ENCODE data around the gene VAV3.

Gene VAV3

DNA sequence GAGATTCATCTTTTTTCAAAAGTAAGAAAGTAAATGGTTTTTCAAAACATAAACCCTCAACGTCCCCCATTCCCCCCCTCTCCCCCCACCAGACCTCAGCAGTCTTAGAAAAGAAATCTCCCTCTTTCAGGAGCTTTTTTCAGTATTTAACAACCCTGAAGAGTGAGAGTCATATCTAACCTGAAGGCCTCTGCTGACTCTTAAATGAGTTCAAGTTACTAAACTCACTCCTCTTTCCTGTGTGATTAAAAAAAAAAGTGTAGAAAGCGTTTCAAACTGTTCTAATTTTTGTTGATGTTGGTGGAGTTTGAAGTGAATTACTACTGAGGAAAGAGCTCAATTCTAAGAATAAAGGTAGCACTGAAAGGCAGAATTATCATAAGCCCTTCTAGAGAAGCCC, 93.7 kb downstream of the VAV3 start:
- Histone ChIP-seq H3K27me3 (ENCODE audit: control insufficient read depth, low read length) (no peaks in the 10 kb centered on the region), H3K9me2 (replicated peaks; ENCODE audit: control insufficient read depth, low read length) (no peaks in the 10 kb centered on the region), H3K4me2 (ENCODE audit: low read length) (no peak overlapping the region), H3F3A (ENCODE audit: control insufficient read depth, insufficient read depth) (no peaks in the 10 kb centered on the region), H3K4me1 (ENCODE audit: control insufficient read depth, low read length) (peaks cover 37% of the 10 kb centered on the region), H3K36me3 (ENCODE audit: control insufficient read depth, low read length) (no peaks in the 10 kb centered on the region), H4K20me1 (ENCODE audit: control insufficient read depth, insufficient read depth, low read depth, low read length) (no peaks in the 10 kb centered on the region), H3K79me2 (ENCODE audit: control insufficient read depth, low read length) (no peaks in the 10 kb centered on the region), H3K27ac (ENCODE audit: low read depth, low read length) (no peak overlapping the region), H3K9me3 (ENCODE audit: control insufficient read depth, insufficient read depth, low read length) (no peaks in the 10 kb centered on the region), H3K4me3 (ENCODE audit: low read length) (no peak overlapping the region)
- TF ChIP-seq, protein P1, sequence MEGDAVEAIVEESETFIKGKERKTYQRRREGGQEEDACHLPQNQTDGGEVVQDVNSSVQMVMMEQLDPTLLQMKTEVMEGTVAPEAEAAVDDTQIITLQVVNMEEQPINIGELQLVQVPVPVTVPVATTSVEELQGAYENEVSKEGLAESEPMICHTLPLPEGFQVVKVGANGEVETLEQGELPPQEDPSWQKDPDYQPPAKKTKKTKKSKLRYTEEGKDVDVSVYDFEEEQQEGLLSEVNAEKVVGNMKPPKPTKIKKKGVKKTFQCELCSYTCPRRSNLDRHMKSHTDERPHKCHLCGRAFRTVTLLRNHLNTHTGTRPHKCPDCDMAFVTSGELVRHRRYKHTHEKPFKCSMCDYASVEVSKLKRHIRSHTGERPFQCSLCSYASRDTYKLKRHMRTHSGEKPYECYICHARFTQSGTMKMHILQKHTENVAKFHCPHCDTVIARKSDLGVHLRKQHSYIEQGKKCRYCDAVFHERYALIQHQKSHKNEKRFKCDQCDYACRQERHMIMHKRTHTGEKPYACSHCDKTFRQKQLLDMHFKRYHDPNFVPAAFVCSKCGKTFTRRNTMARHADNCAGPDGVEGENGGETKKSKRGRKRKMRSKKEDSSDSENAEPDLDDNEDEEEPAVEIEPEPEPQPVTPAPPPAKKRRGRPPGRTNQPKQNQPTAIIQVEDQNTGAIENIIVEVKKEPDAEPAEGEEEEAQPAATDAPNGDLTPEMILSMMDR (IDR thresholded peaks at IDR 0.05; ENCODE audit: low read depth, low read length, poor library complexity, severe bottlenecking), result no peak
- no peak for TF ChIP-seq EZH2phosphoT487 (IDR thresholded peaks at IDR 0.05; ENCODE audit: borderline replicate concordance, low read length)

DNA sequence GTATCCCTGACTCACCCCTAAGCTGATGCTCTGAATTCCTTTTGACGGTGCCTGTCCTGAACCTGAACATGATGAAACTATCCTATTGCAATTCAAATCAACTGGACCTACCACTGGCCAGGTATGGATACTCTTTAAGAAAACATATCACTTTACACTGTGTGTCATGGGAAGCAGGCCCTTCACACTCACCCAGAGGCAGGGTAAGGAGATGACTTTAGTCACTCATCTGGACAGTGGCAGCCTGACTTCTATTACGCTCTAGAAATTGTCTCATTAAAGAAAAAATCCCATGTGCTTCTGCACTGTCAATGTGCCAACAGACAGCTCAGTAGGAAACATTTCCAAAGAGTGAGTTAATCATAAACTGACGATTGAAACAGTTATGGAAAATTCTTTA, 94.3 kb downstream of the VAV3 start:
- Histone ChIP-seq H3F3A (ENCODE audit: control insufficient read depth, insufficient read depth) (no peaks in the 10 kb centered on the region), H3K27ac (ENCODE audit: low read depth, low read length) (no peak overlapping the region), H3K79me2 (ENCODE audit: control insufficient read depth, low read length) (no peaks in the 10 kb centered on the region), H3K4me1 (ENCODE audit: control insufficient read depth, low read length) (peaks cover 34% of the 10 kb centered on the region), H4K20me1 (ENCODE audit: control insufficient read depth, insufficient read depth, low read depth, low read length) (no peaks in the 10 kb centered on the region), H3K9me2 (replicated peaks; ENCODE audit: control insufficient read depth, low read length) (no peaks in the 10 kb centered on the region), H3K27me3 (ENCODE audit: control insufficient read depth, low read length) (no peaks in the 10 kb centered on the region), H3K4me3 (ENCODE audit: low read length) (no peak overlapping the region), H3K36me3 (ENCODE audit: control insufficient read depth, low read length) (no peaks in the 10 kb centered on the region), H3K9me3 (ENCODE audit: control insufficient read depth, insufficient read depth, low read length) (no peaks in the 10 kb centered on the region), H3K4me2 (ENCODE audit: low read length) (no peak overlapping the region)
- TF ChIP-seq, protein P1 (IDR thresholded peaks at IDR 0.05; ENCODE audit: low read depth, low read length, poor library complexity, severe bottlenecking), result no peak
- TF ChIP-seq EZH2phosphoT487 (IDR thresholded peaks at IDR 0.05; ENCODE audit: borderline replicate concordance, low read length), result no peak

DNA sequence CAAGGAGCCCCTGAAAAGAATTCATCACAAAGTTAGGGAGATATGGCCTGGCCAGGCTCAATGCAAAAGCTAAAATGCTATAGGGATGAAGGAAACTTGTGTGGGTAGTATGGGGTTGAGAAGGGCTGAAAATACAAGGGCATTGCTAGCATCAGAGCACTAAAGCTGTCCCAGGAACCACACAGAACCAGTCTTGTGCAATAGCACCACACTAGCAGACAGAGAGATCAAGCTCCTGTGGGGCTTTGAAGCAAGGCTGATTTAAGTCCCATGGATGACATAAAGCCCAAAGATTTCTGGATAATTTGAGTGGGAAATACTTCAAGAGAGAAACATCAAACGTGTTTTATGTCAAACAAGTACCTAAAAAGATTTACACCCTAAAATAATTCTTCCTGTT, 97.1 kb downstream of the VAV3 start:
- no peak overlapping the region for H3K4me3 ChIP-seq (ENCODE audit: low read length)
- H3K4me1 ChIP-seq (ENCODE audit: control insufficient read depth, low read length), result peaks cover 37% of the 10 kb centered on the region
- H4K20me1 ChIP-seq (ENCODE audit: control insufficient read depth, insufficient read depth, low read depth, low read length), result no peaks in the 10 kb centered on the region
- H3K9me3 ChIP-seq (ENCODE audit: control insufficient read depth, insufficient read depth, low read length), result no peaks in the 10 kb centered on the region
- H3F3A ChIP-seq (ENCODE audit: control insufficient read depth, insufficient read depth), result no peaks in the 10 kb centered on the region
- H3K27me3 ChIP-seq (ENCODE audit: control insufficient read depth, low read length), result no peaks in the 10 kb centered on the region
- TF ChIP-seq, protein P1 (IDR thresholded peaks at IDR 0.05; ENCODE audit: low read depth, low read length, poor library complexity, severe bottlenecking), result no peak
- no peak for TF ChIP-seq EZH2phosphoT487 (IDR thresholded peaks at IDR 0.05; ENCODE audit: borderline replicate concordance, low read length)
- H3K9me2 ChIP-seq (replicated peaks; ENCODE audit: control insufficient read depth, low read length), result no peaks in the 10 kb centered on the region
- no peaks in the 10 kb centered on the region for H3K36me3 ChIP-seq (ENCODE audit: control insufficient read depth, low read length)
- H3K4me2 ChIP-seq (ENCODE audit: low read length), result no peak overlapping the region
- H3K79me2 ChIP-seq (ENCODE audit: control insufficient read depth, low read length), result no peaks in the 10 kb centered on the region
- no peak overlapping the region for H3K27ac ChIP-seq (ENCODE audit: low read depth, low read length)

DNA sequence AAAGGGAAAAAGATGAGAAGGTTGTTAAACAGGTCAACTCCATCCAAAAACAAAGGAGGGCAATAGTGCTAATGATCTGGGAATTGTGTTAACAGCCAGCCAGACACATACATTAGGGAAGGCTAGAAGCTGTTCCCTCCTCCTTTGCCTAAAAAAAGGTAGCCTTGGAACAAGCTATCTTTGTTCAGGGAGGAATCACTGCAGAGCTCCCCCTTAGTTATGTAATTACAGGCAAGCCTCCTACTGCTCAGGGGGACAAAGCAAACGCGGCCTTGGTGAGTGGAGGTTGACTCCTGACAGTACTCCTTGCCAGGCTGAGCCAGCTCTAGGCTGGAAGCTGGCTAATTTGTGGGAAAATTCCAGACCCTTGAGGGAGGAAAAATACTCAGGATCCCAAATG, 97.6 kb downstream of the VAV3 start:
- Histone ChIP-seq H3K4me1 (ENCODE audit: control insufficient read depth, low read length) (peaks cover 37% of the 10 kb centered on the region), H3K27me3 (ENCODE audit: control insufficient read depth, low read length) (no peaks in the 10 kb centered on the region), H4K20me1 (ENCODE audit: control insufficient read depth, insufficient read depth, low read depth, low read length) (no peaks in the 10 kb centered on the region), H3K9me3 (ENCODE audit: control insufficient read depth, insufficient read depth, low read length) (no peaks in the 10 kb centered on the region), H3F3A (ENCODE audit: control insufficient read depth, insufficient read depth) (no peaks in the 10 kb centered on the region), H3K79me2 (ENCODE audit: control insufficient read depth, low read length) (no peaks in the 10 kb centered on the region), H3K27ac (ENCODE audit: low read depth, low read length) (no peak overlapping the region), H3K36me3 (ENCODE audit: control insufficient read depth, low read length) (no peaks in the 10 kb centered on the region), H3K9me2 (replicated peaks; ENCODE audit: control insufficient read depth, low read length) (no peaks in the 10 kb centered on the region), H3K4me2 (ENCODE audit: low read length) (no peak overlapping the region), H3K4me3 (ENCODE audit: low read length) (no peak overlapping the region)
- no peak for TF ChIP-seq EZH2phosphoT487 (IDR thresholded peaks at IDR 0.05; ENCODE audit: borderline replicate concordance, low read length)
- TF ChIP-seq, protein P1 (IDR thresholded peaks at IDR 0.05; ENCODE audit: low read depth, low read length, poor library complexity, severe bottlenecking), result no peak
